Natural killer cell treated with Interleukin-12 subunit alpha and Interleukin-12 subunit beta and Interleukin-15 and Interleukin-18, amount 100 ng/mL, for 72 hours (primary cell): ENCODE results near the gene DIO3. TPM values are rescaled to one million over a fixed set of nuclear protein-coding genes. Genes with fewer than 3 reads are reported as not detected.
"Not testable (repeated sequence)": the region's sequence is repeated elsewhere in the genome, so short reads cannot be mapped to it uniquely, and the experiment has no call there.

ENCODE experiments used
- ATAC-seq, 2 donors: fragments of 150-1000 bp; cut with Tn5 transposase in 1 of 2; sonication (Bioruptor Pico), chemical (Tn5 transposase) in 1 of 2; 2 replicates each; pipeline ENCODE4 v1.10.0; 2021
- DNase-seq: peaks from one replicate; pipeline ENCODE4 v3.0.0; 2022; ENCODE audit warnings: low spot score
- H3K27ac Mint-ChIP-seq, 2 donors: 1 replicate in 1 of 2; 2 replicates in 1 of 2; pipeline ENCODE4 v1.8.0; 2022; ENCODE audit warnings: mixed read lengths in 2 of 2, mild to moderate bottlenecking in 1 of 2, moderate library complexity in 1 of 2
- H3K27me3 Mint-ChIP-seq, 2 donors: 1 replicate in 1 of 2; 2 replicates in 1 of 2; pipeline ENCODE4 v1.8.0; 2022; ENCODE audit warnings: mixed read lengths in 2 of 2
- H3K36me3 Mint-ChIP-seq: one replicate; pipeline ENCODE4 v1.8.0; 2022; ENCODE audit warnings: mixed read lengths
- H3K4me1 Mint-ChIP-seq, 2 donors: 1 replicate in 1 of 2; 2 replicates in 1 of 2; pipeline ENCODE4 v1.8.0; 2022; ENCODE audit warnings: low read depth in 2 of 2, mixed read lengths in 2 of 2, mild to moderate bottlenecking in 1 of 2
- H3K4me3 Mint-ChIP-seq: one replicate; pipeline ENCODE4 v1.8.0; 2022; ENCODE audit warnings: mixed read lengths
- H3K9me3 Mint-ChIP-seq: 2 replicates; pipeline ENCODE4 v1.8.0; 2022; ENCODE audit warnings: mixed read lengths
- total RNA-seq, 2 donors: library from RNA; stranded (reverse); gene quantifications; one replicate each; pipeline ENCODE4 v1.2.3, GENCODE V29; 2022

The DIO3 gene
- total RNA-seq, 2 donors from 2014 or later = not detected

DNA sequence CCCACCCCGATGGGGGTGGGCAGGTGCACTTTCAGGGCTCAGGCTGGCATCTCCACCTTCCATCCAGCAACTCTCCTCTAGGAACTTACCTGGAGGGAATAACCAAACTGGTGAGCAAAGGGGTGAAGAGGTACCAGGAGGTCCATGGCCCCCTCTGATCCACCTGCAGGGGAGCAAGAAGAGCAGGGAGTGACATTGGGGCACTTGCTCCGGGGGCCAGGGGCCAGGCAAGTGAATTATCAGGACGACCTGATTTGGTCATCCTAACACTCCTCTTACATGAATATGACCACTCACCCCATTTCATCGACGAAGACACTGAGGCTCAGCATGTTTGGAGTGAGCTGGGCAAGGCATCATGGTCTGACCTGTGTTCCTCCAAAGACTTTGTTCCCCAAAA lies 6.0 kb downstream of the DIO3 start:
- no peak overlapping the region for H3K27ac Mint-ChIP-seq
- H3K4me3 Mint-ChIP-seq = no peak overlapping the region
- peak; percentile 56 for DNase-seq
- H3K36me3 Mint-ChIP-seq = no peaks in the 10 kb centered on the region
- ATAC-seq = no peak
- peaks cover 44 to 61% of the 10 kb centered on the region in 2 donors for H3K27me3 Mint-ChIP-seq
- no peaks in the 10 kb centered on the region for H3K9me3 Mint-ChIP-seq
- H3K4me1 Mint-ChIP-seq = peaks cover 0 to 10% of the 10 kb centered on the region in 2 donors

DNA sequence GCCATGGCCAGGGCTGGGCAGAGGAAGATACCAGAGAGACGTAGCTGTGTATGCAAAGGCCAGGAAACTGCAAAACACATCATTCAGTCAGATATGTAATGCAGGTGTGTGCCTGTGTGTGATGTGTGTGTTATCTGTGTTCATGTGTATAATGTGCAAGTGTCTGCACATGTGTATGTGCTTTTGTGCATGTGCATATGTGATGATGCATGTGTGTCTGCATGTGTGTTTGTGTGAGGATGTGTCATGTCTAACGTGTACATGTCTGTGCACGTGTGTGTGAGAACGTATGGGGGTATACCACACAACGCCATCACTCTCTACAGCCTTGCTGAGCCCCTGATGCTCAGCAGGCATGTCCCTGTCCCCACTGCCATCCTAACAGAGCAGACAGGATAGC lies 9.7 kb downstream of the DIO3 start:
- no peak overlapping the region for H3K4me3 Mint-ChIP-seq
- ATAC-seq (no peak), DNase-seq (no peak)
- H3K27ac Mint-ChIP-seq = no peak overlapping the region
- H3K9me3 Mint-ChIP-seq = no peaks in the 10 kb centered on the region
- H3K36me3 Mint-ChIP-seq = no peaks in the 10 kb centered on the region
- H3K4me1 Mint-ChIP-seq = peaks cover 0 to 6% of the 10 kb centered on the region in 2 donors
- H3K27me3 Mint-ChIP-seq = peaks cover 33 to 43% of the 10 kb centered on the region in 2 donors

DNA sequence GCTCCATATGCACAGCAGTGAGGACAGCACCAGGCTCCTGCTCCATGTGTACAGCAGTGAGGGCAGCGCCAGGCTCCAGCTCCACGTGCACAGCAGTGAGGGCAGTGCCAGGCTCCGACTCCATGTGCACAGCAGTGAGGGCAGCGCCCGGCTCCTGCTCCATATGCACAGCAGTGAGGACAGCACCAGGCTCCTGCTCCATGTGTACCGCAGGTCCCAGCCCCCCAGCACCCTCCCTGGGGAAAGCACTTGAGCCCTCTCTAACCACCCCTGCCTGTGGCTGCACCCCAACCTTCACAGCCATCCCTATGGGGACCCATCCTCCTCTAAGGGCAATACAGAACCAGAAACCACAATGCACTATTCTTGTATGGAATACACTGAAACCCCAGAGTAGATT lies 11.2 kb downstream of the DIO3 start:
- ATAC-seq, H3K27ac Mint-ChIP-seq, H3K36me3 Mint-ChIP-seq, DNase-seq, H3K9me3 Mint-ChIP-seq, H3K4me3 Mint-ChIP-seq, H3K4me1 Mint-ChIP-seq: not testable (repeated sequence)
- peaks cover 28 to 32% of the 10 kb centered on the region in 2 donors for H3K27me3 Mint-ChIP-seq

DNA sequence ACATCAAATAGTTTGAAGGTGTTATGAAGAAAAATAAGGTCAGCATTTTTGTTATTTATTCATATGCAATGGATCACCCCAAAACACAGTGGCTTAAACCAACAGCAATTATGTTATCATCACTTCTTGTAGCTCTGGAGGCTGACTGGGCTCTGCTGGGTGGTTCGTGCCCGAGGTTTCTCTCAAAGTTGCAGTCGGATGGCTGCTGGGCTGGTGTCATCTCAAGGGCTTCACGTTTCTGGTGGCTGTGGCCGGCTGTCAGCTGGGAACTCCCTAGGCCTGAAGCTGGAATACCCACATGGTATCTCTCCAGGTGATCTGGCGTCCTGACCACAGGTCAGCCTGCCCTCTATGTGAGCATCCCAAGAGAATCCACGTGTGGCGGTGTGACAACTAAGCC lies 12.0 kb downstream of the DIO3 start:
- Mint-ChIP-seq H3K27me3 (peaks cover 27 to 28% of the 10 kb centered on the region in 2 donors), H3K4me3 (no peak overlapping the region), H3K36me3 (no peaks in the 10 kb centered on the region), H3K9me3 (no peaks in the 10 kb centered on the region), H3K4me1 (peaks cover 0 to 6% of the 10 kb centered on the region in 2 donors), H3K27ac (no peak overlapping the region)
- DNase-seq (no peak), ATAC-seq (no peak)

DNA sequence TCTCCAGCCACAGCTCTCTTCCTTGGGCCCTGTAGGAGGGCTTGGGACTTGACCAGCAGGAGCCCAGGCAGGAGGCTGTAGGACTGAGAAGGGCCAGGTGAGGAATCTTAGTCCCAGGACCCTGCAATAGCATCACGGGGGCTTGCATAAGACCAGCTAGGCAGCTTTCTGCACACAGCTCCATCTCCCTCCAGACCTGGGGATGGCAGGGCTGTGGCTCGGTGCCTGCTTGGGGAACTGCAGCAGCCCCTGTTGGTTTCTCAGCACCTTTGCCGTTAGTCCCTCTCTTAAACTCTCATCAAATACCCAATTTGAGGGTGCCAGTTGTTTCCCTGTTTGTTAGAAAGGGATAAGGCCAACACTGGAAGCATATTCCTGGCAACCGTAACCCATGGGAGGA lies 14.3 kb downstream of the DIO3 start:
- Mint-ChIP-seq H3K9me3 (no peaks in the 10 kb centered on the region), H3K27ac (no peak overlapping the region), H3K4me3 (no peak overlapping the region), H3K36me3 (no peaks in the 10 kb centered on the region), H3K4me1 (peaks cover 0 to 6% of the 10 kb centered on the region in 2 donors), H3K27me3 (peaks cover 15 to 27% of the 10 kb centered on the region in 2 donors)
- ATAC-seq (no peak), DNase-seq (peak; percentile 20)

DNA sequence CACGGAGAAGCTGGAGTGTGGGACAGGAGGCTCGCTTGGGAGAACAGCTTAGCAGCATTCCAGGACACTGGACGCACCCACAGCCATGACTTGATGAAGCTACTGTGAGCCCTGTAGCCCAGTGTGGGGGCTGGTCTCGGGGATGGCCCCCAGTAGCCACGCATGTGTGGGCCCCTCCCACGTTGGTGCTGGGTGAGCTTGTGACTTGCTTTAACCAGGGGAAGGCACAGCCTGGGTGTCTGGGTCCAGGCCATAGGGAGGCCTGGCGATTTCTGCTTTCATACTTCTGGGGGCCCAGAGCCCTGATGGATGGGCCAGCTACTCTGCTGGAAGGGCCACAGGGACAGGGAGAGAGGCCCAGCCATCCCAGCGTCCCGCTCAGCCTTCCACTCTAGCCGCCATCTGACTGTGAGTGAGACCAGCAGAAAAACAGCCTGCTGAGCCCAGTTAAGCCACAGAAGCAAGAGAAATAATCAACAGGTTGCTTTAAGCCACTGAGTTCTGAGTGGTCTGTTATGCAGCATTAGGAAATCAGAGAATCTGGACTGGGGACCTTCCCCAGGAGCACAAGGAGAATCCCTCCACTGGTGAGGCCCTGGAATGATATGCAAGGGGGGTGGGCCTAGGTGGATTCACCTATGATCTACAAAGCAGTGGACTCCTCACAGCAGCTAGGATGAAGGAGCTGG lies 16.1 kb downstream of the DIO3 start:
- Mint-ChIP-seq H3K36me3 (no peaks in the 10 kb centered on the region), H3K27me3 (peaks cover 7 to 23% of the 10 kb centered on the region in 2 donors), H3K9me3 (no peaks in the 10 kb centered on the region), H3K4me3 (no peak overlapping the region), H3K4me1 (no peaks in the 10 kb centered on the region), H3K27ac (no peak overlapping the region)
- peak; percentile 52 for DNase-seq
- ATAC-seq = peak; percentile 11 to 37

DNA sequence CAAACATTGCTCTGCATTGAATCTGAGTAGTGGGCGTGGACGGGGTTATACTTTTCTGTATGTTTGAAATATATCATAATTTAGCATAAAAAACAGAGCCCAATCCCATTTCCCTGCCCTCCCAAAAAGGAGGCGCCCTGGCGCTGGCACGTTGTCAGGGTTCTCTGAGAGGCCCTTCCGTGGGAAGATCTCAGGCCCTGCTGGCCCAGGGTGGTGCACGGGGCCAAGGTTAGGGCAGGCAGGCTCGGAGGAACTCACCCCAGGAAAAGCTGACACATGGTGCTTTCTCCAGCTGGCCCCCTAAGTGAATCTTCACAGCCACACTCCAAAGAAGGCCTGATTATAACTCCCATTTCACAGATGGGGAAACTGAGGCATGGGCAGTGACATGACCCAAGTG lies 17.2 kb downstream of the DIO3 start:
- Mint-ChIP-seq H3K9me3 (no peaks in the 10 kb centered on the region), H3K27ac (no peak overlapping the region), H3K27me3 (peaks cover 6 to 20% of the 10 kb centered on the region in 2 donors), H3K36me3 (no peaks in the 10 kb centered on the region), H3K4me3 (no peak overlapping the region), H3K4me1 (no peaks in the 10 kb centered on the region)
- ATAC-seq (no peak), DNase-seq (peak; percentile 23)

DNA sequence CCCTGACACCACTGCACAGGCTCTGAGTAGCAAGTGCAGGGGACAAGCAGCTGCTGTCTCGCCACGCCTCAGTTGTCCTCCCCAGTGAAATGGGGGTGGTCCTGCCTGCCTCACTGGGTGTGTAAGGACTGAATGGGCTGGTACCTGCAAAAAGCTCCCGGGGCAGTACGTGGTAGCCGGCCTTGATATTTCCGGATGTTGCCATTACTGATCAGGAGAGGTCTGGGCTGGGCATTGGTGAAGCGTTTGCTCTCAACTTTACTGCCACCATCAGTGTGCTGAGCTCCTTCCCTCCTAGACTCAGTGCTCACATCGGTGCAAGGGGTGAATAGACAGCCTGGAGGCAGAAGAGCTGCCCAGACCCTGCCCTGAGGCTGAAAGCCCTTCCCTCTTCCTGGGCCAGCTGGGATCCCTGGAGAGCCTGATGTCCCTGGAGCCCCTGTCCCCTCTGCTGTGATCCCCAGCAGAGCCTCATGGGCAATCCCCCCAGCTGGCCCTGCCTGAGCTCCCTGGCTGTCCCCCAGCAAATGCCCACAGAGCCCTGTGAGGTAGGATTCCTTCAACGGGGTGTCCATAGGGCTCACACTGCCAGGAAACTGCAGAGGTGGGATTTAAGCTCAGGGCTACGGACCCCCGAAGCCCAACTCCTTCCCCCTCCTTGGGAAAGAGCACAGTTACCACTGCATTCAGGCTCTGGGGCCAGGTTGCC lies 18.2 kb downstream of the DIO3 start:
- Mint-ChIP-seq H3K9me3 (no peaks in the 10 kb centered on the region), H3K27ac (no peak overlapping the region), H3K4me3 (no peak overlapping the region), H3K36me3 (no peaks in the 10 kb centered on the region), H3K27me3 (peaks cover 0 to 16% of the 10 kb centered on the region in 2 donors), H3K4me1 (no peaks in the 10 kb centered on the region)
- ATAC-seq = peak in 1 of 2 donors; percentile 36
- peak; percentile 58 for DNase-seq

DNA sequence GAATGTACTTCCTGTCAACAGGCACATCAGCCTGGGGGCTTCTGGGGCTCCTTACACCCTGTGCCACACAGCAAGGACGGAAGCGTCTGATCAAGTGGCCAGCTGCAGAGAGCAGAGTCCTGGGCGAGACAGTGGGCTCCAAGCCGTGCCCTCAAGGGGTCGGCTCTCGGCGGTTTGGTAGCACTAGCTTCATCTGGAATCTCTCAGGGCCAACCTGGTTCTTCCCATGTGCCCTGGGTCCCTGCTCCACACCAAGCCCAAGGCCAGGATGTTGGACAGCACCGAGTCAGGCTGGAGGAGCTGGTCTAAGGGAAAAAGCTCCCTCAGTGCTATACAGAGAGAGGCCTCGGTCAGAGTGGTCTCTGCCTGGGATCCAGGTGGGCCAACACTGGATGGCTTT lies 20.5 kb downstream of the DIO3 start:
- no peak for ATAC-seq
- H3K36me3 Mint-ChIP-seq = no peaks in the 10 kb centered on the region
- H3K4me3 Mint-ChIP-seq = no peak overlapping the region
- H3K9me3 Mint-ChIP-seq = no peaks in the 10 kb centered on the region
- no peaks in the 10 kb centered on the region for H3K4me1 Mint-ChIP-seq
- H3K27ac Mint-ChIP-seq = no peak overlapping the region
- peaks cover 0 to 12% of the 10 kb centered on the region in 2 donors for H3K27me3 Mint-ChIP-seq
- no peak for DNase-seq

DNA sequence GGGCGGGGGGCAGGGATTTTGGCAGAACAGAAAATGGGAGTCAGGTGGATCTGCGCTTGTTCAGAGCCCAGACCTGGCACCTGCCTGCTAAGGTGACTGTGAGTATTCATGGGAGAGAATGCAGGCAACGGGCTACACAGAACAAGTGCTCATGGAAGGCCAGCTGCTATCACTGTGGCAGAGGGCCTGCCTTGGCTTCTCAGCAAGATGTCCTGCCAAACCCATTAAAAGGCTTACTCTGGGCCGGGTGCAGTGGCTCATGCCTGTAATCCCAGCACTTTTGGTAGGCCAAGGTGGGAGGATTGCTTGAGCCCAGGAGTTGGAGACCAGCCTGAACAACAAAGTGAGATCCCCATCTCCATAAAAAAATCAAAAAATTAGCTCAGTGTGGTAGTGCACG lies 21.0 kb downstream of the DIO3 start:
- Mint-ChIP-seq H3K9me3 (no peaks in the 10 kb centered on the region), H3K27ac (no peak overlapping the region), H3K27me3 (peaks cover 0 to 10% of the 10 kb centered on the region in 2 donors), H3K4me3 (no peak overlapping the region), H3K36me3 (no peaks in the 10 kb centered on the region), H3K4me1 (no peaks in the 10 kb centered on the region)
- DNase-seq (no peak), ATAC-seq (no peak)

DNA sequence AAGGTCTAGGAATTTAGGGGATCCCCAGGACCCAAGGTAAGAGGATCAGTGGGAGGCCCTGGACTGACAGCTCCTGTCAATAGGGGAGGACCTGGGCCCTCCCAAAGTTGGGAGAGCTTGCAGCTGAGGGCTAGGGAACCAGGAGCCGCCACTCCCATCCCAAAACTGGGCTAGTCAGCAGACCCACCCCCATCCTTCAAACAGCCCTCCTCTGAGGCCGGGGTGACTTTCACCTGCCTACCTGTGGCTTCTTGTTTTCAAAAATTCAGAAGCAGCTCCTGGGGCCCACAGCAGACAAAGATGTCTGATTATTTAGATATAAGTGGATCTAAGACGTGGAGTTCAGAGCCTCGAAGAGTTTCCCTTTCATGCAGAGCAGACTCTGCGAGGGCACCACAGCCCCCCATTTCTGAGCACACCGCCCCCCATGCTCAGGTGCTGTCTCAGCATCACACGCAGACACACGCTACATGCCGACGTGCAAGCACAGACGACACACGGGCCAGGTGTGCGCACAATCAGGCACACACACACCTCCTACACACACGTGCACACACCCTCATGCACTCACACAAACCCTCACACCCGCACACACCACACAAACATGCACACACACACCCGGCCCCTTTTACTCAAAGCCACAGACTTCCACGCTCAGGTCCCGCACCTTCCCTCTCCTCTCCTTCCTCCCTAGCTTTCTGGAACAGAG lies 21.9 kb downstream of the DIO3 start:
- Mint-ChIP-seq H3K4me3 (no peak overlapping the region), H3K36me3 (no peaks in the 10 kb centered on the region), H3K27ac (no peak overlapping the region), H3K9me3 (no peaks in the 10 kb centered on the region), H3K4me1 (no peaks in the 10 kb centered on the region), H3K27me3 (peaks cover 0 to 8% of the 10 kb centered on the region in 2 donors)
- DNase-seq (no peak), ATAC-seq (no peak)

DNA sequence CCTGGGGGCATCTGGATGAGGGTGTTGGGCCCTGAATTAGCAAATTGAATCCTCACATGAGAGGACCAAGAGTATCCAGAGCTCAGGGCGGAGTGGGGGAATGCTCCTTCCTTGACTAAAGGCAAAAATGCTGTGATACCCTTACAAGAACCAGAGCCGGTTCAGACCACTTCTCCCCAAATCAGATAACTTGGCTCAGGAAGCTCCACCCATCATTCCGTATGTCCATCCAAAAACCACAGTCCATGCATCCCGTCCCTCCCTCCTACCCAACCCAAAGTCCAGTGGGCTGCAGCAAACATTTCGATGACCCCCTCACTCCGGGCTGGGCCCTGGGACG lies 22.4 kb downstream of the DIO3 start:
- Mint-ChIP-seq H3K9me3 (no peaks in the 10 kb centered on the region), H3K4me1 (no peaks in the 10 kb centered on the region), H3K36me3 (no peaks in the 10 kb centered on the region), H3K4me3 (no peak overlapping the region), H3K27me3 (peaks cover 0 to 8% of the 10 kb centered on the region in 2 donors), H3K27ac (no peak overlapping the region)
- no peak for DNase-seq
- no peak for ATAC-seq

DNA sequence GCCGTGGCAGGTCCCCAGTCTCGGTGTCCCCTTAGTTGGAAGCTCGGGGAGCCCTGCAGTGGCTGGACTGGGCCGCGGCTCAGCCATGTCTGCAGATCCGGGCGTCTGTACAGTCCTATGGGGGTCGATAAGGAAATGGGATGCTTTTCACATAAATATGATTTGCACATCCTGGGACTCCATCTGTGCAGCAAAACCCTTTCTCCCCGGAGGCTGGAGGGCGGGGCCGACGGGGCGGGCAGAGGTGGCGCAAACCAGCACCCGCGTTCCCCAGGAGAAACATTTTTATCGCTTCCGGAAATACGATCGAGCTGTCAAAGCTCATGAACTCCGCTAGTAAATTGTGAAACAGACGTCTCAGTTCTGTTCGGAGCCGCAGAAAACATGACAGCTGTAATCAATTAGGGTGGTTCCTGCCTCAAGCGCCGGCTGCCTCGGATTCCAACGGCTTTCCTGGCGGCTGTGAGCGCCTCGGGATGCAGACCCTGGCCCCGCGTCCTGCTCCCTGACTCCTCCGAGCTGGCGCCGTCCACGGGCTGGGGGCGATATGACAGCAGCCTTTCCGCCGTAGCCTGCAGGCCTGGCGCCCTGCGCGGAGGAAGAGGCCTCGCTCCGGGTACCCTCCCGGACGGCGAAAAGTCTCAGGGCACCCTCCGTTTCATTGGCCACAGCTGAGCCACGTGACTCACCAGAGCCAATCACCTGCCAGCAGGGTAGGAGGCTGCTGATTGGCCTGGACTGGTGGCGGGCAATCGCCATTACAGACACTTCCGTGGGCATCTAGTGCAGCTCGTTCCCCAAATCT lies 23.0 kb downstream of the DIO3 start:
- H3K4me3 Mint-ChIP-seq = no peak overlapping the region
- H3K27ac Mint-ChIP-seq = no peak overlapping the region
- peaks cover 0 to 8% of the 10 kb centered on the region in 2 donors for H3K27me3 Mint-ChIP-seq
- H3K9me3 Mint-ChIP-seq = no peaks in the 10 kb centered on the region
- DNase-seq = no peak
- ATAC-seq = no peak
- H3K36me3 Mint-ChIP-seq = no peaks in the 10 kb centered on the region
- H3K4me1 Mint-ChIP-seq = no peaks in the 10 kb centered on the region
